ENCODE measurements around the gene CNP. TPM values are rescaled to one million over a fixed set of nuclear protein-coding genes. Genes with fewer than 3 reads are reported as not detected.
"Not testable (repeated sequence)": the region's sequence is repeated elsewhere in the genome, so short reads cannot be mapped to it uniquely, and the experiment has no call there.

The CNP gene
- total RNA-seq, 1 donor from 2014 or later, result 51.1 TPM

DNA sequence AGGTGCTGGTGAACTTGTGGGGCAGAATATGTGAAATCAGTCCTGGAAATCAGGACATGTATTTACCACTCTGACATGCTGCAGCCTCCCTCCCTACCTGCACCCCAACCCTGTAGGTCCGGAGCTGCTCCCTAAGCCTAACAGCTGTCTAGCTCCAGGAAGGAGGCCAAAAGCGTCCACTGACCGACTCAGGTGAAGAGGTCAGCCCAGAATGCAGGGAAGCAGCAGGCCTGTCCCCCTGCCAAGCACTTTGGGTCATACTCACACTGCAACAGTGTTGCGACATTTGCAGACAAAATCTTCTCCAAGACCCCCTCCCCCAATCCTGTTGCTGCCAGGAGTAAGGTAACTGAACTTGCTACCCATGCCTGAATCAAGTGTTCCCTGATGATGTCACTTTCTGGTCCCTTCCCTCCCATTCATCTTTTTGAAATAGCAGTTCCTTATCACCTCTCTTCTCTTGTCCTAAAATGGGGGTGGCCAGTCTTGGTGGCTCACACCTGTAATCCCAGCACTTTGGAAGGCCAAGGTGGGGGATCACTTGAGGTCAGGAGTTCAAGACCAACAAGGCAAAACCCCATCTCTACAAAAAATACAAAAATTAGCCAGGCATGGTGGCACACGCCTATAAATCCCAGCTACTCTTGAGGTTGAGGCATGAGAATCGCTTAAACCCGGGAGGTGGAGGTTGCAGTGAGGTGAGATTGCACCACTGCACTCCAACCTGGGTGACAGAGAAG lies 46.6 kb upstream of the CNP start:
- DNase-seq, result peak; percentile 68
- intact Hi-C loops (cut with DNase I), result no loop called here
- Histone ChIP-seq H3K27ac (no peak overlapping the region), H3K36me3 (no peaks in the 10 kb centered on the region), H3K27me3 (no peaks in the 10 kb centered on the region), H3K9me3 (no peaks in the 10 kb centered on the region), H3K4me3 (peak overlapping the region; percentile 99), H3K4me1 (peaks cover 19% of the 10 kb centered on the region)
- TF ChIP-seq CTCF (IDR thresholded peaks at IDR 0.05), result no peak
- ATAC-seq, result no peak

- ATAC-seq, result no peak
- TF ChIP-seq CTCF (IDR thresholded peaks at IDR 0.05), result no peak
- H3K9me3 ChIP-seq, result no peaks in the 10 kb centered on the region
- no peaks in the 10 kb centered on the region for H3K27me3 ChIP-seq
- DNase-seq, result no peak
- H3K4me3 ChIP-seq, result no peak overlapping the region
- no peak overlapping the region for H3K27ac ChIP-seq
- peaks cover 19% of the 10 kb centered on the region for H3K4me1 ChIP-seq
- no peaks in the 10 kb centered on the region for H3K36me3 ChIP-seq
- intact Hi-C loops (cut with DNase I), result no loop called here
These were observed 46.0 kb upstream of the CNP start for GRCh38 chr17:41920580-41920955.

GRCh38 chr17:41925991-41926590 lies 40.5 kb upstream of the CNP start:
- Histone ChIP-seq H3K4me1 (peaks cover 9% of the 10 kb centered on the region), H3K27me3 (no peaks in the 10 kb centered on the region), H3K9me3 (no peaks in the 10 kb centered on the region), H3K4me3 (no peak overlapping the region), H3K36me3 (no peaks in the 10 kb centered on the region), H3K27ac (no peak overlapping the region)
- no peak for ATAC-seq
- intact Hi-C loops (cut with DNase I), result no loop called here
- no peak for TF ChIP-seq CTCF (IDR thresholded peaks at IDR 0.05)
- no peak for DNase-seq

DNA sequence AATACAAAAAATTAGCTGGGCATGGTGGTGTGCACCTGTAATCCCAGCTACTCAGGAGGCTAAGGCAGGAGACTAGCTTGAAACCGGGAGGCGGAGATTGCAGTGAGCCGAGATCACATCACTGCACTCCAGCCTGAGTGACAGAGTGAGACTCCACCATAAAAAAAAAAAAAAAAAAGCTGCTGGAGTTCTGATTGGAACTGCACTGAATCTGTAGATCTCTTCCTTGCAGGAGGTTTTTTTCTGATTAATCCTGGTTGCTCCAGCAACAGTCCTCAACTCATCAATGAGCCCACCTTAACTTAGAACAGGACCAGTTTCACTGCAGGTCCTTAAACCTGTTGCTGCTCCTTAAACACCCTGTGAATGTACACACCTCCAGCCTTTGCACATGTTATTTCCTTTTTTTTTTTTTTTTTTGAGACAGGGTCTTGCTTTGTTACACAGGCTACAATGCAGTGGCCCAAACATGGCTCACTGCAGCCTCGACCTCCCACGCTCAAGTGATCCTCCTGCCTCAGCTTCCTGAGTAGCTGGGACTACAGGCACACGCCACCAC lies 37.8 kb upstream of the CNP start:
- Histone ChIP-seq H3K9me3 (no peaks in the 10 kb centered on the region), H3K4me1 (peaks cover 9% of the 10 kb centered on the region), H3K36me3 (no peaks in the 10 kb centered on the region), H3K27ac (no peak overlapping the region), H3K4me3 (no peak overlapping the region), H3K27me3 (no peaks in the 10 kb centered on the region)
- no peak for TF ChIP-seq CTCF (IDR thresholded peaks at IDR 0.05)
- ATAC-seq (no peak), DNase-seq (no peak)
- intact Hi-C loops (cut with DNase I), result no loop called here

DNA sequence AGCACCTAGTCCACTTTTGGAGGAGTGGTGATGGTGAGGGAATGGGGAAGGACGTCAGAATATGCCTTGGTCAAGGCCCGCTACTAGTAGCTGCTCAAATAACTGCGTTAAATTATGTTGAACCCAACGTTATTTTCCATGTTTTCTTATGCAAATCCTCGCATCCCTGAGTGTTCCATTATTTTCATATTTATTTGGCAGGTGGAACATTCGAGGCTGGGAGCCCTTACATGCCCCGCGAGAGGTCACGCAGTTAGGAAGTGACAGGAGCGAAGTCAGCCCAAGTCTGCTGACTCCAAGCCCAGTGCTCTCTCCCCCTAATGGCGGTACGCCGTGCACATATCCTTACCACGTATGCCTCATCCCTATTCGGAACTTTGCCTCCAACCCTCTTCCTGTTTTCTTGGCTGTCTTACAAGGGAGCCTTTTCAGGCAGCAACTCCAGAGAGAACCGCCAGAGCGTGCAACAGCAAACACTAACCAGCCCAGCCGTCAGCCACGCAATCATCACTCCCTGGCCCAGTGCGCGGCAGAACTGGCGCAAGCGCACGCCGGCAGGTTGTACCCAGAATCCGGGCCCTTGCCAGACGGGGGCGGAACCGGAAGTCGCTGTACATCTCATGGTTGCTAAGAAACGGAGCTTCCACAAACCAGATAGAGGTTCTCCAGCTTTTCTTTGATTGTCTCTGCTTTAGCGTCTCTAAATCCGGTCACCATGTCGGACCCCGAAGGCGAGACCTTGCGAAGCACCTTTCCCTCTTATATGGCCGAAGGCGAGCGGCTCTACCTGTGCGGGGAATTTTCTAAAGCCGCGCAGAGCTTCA lies 36.4 kb upstream of the CNP start, which contains the start of gene ODAD4:
TSS of gene ODAD4 (plus strand) at position 609 of the 824 bp plus-strand sequence. CDS start at position 716, 107 bp downstream.
- ATAC-seq, result peak; percentile 99
- intact Hi-C loops (cut with DNase I), result no loop called here
- Histone ChIP-seq H3K4me1 (peaks cover 9% of the 10 kb centered on the region), H3K27ac (peak within 1 kb of the TSS; percentile 84), H3K4me3 (peak within 1 kb of the TSS; percentile 71), H3K36me3 (no peaks in the 10 kb centered on the region), H3K27me3 (no peaks in the 10 kb centered on the region), H3K9me3 (no peaks in the 10 kb centered on the region)
- TF ChIP-seq CTCF (IDR thresholded peaks at IDR 0.05), result peak; percentile 50
- peak; percentile 99 for DNase-seq

DNA sequence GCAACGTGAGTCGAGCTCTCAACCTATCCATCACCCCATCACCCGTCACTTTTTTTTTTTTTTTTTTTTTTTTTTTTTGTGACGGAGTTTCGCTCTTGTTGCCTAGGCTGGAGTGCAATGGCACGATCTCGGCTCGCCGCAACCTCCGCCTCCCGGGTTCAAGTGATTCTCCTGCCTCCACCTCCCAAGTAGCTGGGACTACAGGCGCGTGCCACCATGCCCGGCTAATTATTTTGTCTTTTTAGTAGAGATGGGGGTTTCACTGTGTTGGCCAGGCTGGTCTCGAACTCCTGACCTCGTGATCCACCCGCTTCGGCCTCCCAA lies 35.8 kb upstream of the CNP start:
- peak overlapping the region; percentile 71 for H3K4me3 ChIP-seq
- ATAC-seq; DNase-seq; H3K36me3 ChIP-seq; H3K4me1 ChIP-seq; H3K27me3 ChIP-seq; H3K9me3 ChIP-seq; intact Hi-C loops (cut with DNase I): not testable (repeated sequence)
- peak overlapping the region; percentile 84 for H3K27ac ChIP-seq

- DNase-seq; intact Hi-C loops (cut with DNase I); H3K27me3 ChIP-seq; H3K9me3 ChIP-seq; H3K4me3 ChIP-seq; H3K36me3 ChIP-seq; H3K27ac ChIP-seq; H3K4me1 ChIP-seq; ATAC-seq: not testable (repeated sequence)
These were observed 34.9 kb upstream of the CNP start for GRCh38 chr17:41931715-41932114.

All from upper lobe of right lung (tissue), 1 donor.